Endothelial cell of umbilical vein (primary cell): ENCODE results near the gene CCDC81.

ENCODE experiments used
- CTCF ChIP-seq, 2 donors: IDR thresholded peaks; 1 replicate in 1 of 2; 2 replicates in 1 of 2; pipeline ENCODE4 v1.5.1; 2011; ENCODE audit warnings: low read length in 2 of 2, mild to moderate bottlenecking in 2 of 2, moderate library complexity in 2 of 2, control low read depth in 1 of 2, inconsistent platforms in 1 of 2, low read depth in 1 of 2; ENCODE audit not compliant: insufficient read depth in 1 of 2; ENCODE audit errors: extremely low read depth in 1 of 2
- EZH2 ChIP-seq: IDR thresholded peaks from 2 replicates; pipeline ENCODE4 v1.6.1; 2012; ENCODE audit warnings: borderline replicate concordance, low read depth, mild to moderate bottlenecking, moderate library complexity, low read length, inconsistent platforms; ENCODE audit not compliant: severe bottlenecking
- FOS ChIP-seq: IDR thresholded peaks from 2 replicates; pipeline ENCODE4 v1.6.1; 2011; ENCODE audit warnings: mild to moderate bottlenecking, low read length, moderate library complexity, borderline replicate concordance; ENCODE audit not compliant: insufficient read depth
- GATA2 ChIP-seq: IDR thresholded peaks from 2 replicates; pipeline ENCODE4 v1.7.0; 2011; ENCODE audit warnings: low read depth, mild to moderate bottlenecking, moderate library complexity, mixed read lengths, low read length; ENCODE audit not compliant: insufficient read length, insufficient read depth
- JUN ChIP-seq: IDR thresholded peaks from 2 replicates; pipeline ENCODE4 v1.6.1; 2011; ENCODE audit warnings: borderline replicate concordance, low read depth; ENCODE audit not compliant: insufficient read length, insufficient read depth
- MAX ChIP-seq: IDR thresholded peaks from 2 replicates; pipeline ENCODE4 v1.6.1; 2011; ENCODE audit not compliant: insufficient read depth, insufficient read length
- MYC ChIP-seq: IDR thresholded peaks from one replicate; pipeline ENCODE4 v1.6.1; 2011; ENCODE audit warnings: mild to moderate bottlenecking, low read depth, low read length
- POLR2A ChIP-seq: IDR thresholded peaks from 2 replicates; pipeline ENCODE4 v1.6.1; 2012; ENCODE audit warnings: low read depth, mild to moderate bottlenecking, control low read depth, low read length
- POLR2AphosphoS5 ChIP-seq: IDR thresholded peaks from 2 replicates; pipeline ENCODE4 v1.6.1; 2012; ENCODE audit warnings: low read depth, mild to moderate bottlenecking, control low read depth, low read length, moderate library complexity; ENCODE audit not compliant: insufficient read depth

- TF ChIP-seq CTCF (IDR thresholded peaks at IDR 0.05; ENCODE audit: extremely low read depth in 1 of 2, insufficient read depth in 1 of 2, low read depth in 1 of 2, low read length in 2 of 2) (no peak), EZH2 (no peak), POLR2AphosphoS5 (peak; percentile 97), FOS (peak; percentile 97), POLR2A (peak; percentile 73), MYC (peak; percentile 90), MAX (peak; percentile 37), JUN (peak; percentile 90), GATA2 (peak; percentile 89)
These were observed 85.2 kb downstream of the CCDC81 start for GRCh38 chr11:86459682-86460460.
